ENCODE data around the gene GALNT15. TPM values are rescaled to one million over a fixed set of nuclear protein-coding genes. Genes with fewer than 3 reads are reported as not detected.

Gene GALNT15
- total RNA-seq, 4 donors from 2014 or later, result 728 to 954 (median 831) TPM

- TF ChIP-seq CTCF (IDR thresholded peaks at IDR 0.05; ENCODE audit: low read depth), result no peak
Measured at GRCh38 chr3:16227566-16227965, 53.1 kb downstream of the GALNT15 start.

DNA sequence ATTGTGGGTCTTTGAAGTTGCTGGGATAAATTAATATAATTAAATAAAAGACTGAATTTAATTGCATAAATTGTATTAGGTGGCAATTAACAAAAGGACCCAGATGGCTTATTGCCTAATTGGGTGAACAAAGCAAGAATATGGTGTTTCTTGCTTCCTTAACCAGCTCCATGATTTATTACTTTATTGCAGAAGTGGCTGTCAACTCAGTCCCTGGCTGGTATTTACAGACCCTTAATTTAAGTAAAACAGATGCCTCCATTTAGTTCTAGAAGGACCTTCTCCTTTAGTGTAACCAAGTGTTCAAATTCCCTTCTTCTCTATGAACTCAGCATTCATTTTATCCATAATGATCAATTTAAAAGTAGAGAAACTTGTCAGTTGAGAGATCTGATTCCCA lies 55.2 kb downstream of the GALNT15 start:
- TF ChIP-seq CTCF (IDR thresholded peaks at IDR 0.05; ENCODE audit: low read depth), result no peak

- TF ChIP-seq CTCF (IDR thresholded peaks at IDR 0.05; ENCODE audit: low read depth), result no peak
Measured at GRCh38 chr3:16231983-16232382, 57.5 kb downstream of the GALNT15 start.

- TF ChIP-seq CTCF (IDR thresholded peaks at IDR 0.05; ENCODE audit: low read depth), result no peak
Measured at GRCh38 chr3:16233806-16234205, 59.3 kb downstream of the GALNT15 start.

- TF ChIP-seq CTCF (IDR thresholded peaks at IDR 0.05; ENCODE audit: low read depth), result no peak
Measured at GRCh38 chr3:16234281-16234680, 59.8 kb downstream of the GALNT15 start.

DNA sequence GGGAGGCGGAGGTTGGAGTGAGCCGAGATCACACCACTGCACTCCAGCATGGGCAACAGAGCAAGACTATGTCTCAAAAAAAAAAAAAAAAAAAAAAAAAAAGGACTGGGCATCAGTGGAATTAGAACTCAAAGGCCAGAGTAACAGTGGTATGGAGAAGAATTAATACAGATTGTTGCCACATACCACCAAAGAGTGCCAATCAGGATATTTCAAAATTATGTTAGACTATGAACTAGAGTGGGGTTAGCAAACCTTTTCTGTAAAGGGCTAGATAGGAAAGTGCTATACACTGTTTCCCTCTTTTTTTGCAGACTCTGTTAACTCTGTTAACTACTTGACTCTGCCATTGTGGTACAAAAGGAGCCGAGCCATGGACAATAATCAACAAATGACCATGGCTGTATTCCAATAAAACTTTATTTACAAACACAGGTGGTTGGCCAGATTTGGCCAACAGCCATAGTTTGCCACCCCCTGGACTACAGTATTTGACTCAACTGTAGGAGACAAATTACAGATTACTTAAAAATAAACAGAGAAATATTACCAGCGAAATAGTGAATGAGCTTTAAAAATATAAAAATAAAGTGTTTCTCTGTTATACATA lies 61.7 kb downstream of the GALNT15 start:
- TF ChIP-seq CTCF (IDR thresholded peaks at IDR 0.05; ENCODE audit: low read depth), result no peak

- TF ChIP-seq CTCF (IDR thresholded peaks at IDR 0.05; ENCODE audit: low read depth), result no peak
Measured at GRCh38 chr3:16236856-16237393, 62.4 kb downstream of the GALNT15 start.

All from subcutaneous adipose tissue (tissue), 4 donors.